Coronary artery (tissue), 2 donors: ENCODE measurements around the gene TCF12.

Experiments
- DNase-seq: peaks from one replicate; pipeline ENCODE4 v3.0.0-alpha.2; 2017; ENCODE audit warnings: low spot score
- H3K27ac ChIP-seq, 2 donors: fragments of 200-600 bp; sonication (generic); one replicate each; pipeline ENCODE4 v1.5.1; 2016 to 2019
- H3K4me3 ChIP-seq: fragments of 200-600 bp; sonication (generic); 2 replicates; pipeline ENCODE4 v1.5.1; 2016; ENCODE audit warnings: mild to moderate bottlenecking, moderate library complexity
- TF ChIP-seq, protein P1 (sequence below): fragments of 200-600 bp; sonication (generic); IDR thresholded peaks from one replicate; pipeline ENCODE4 v1.5.1; 2019; ENCODE audit warnings: antibody characterized with exemption

The TCF12 gene

DNA sequence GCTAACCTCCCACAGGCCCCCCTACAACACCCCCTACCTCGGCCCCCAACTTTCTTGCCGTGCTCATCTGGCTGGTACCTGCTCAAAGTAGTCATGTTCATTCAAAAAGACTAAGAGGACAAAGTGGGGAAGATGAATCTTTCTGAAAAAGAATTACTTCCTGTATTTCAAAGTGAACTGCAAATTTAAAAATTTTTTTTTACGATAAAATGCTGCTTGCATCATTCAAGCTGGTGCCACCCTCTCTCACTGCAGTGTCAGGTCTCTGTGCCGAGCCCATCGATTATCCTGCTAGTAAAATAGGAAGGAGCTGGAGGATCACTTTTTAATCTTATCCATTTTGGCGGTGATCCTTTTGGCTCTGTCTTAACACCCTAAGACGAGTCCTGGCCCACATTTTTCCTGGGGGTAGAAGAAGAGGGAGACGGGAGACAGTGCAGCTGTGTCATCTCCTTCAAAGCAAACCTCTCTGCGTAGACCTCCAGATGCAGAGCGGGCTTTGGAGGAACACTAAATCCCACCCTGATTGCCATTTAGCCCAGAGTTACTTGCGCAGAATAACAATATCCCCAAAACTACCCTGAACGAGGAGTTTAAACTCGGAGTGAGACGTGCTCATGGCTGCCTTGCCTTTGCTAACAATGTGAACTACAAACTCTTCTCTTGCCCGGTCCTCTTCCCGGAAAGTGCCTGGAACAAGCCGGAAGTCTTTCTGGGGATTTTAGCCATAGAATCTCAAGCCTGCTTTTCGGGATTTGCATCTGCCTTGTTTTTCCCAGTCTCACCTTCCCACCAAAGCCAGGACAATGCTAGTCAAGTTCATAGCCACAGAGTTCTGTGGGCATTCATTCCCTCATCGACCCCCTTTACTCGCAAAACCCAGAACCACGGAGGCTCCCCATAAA, 391.7 kb downstream of the TCF12 start:
- DNase-seq = no peak
- no peak overlapping the region for H3K4me3 ChIP-seq
- H3K27ac ChIP-seq = no peak overlapping the region
- TF ChIP-seq, protein P1, sequence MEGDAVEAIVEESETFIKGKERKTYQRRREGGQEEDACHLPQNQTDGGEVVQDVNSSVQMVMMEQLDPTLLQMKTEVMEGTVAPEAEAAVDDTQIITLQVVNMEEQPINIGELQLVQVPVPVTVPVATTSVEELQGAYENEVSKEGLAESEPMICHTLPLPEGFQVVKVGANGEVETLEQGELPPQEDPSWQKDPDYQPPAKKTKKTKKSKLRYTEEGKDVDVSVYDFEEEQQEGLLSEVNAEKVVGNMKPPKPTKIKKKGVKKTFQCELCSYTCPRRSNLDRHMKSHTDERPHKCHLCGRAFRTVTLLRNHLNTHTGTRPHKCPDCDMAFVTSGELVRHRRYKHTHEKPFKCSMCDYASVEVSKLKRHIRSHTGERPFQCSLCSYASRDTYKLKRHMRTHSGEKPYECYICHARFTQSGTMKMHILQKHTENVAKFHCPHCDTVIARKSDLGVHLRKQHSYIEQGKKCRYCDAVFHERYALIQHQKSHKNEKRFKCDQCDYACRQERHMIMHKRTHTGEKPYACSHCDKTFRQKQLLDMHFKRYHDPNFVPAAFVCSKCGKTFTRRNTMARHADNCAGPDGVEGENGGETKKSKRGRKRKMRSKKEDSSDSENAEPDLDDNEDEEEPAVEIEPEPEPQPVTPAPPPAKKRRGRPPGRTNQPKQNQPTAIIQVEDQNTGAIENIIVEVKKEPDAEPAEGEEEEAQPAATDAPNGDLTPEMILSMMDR = no peak

DNA sequence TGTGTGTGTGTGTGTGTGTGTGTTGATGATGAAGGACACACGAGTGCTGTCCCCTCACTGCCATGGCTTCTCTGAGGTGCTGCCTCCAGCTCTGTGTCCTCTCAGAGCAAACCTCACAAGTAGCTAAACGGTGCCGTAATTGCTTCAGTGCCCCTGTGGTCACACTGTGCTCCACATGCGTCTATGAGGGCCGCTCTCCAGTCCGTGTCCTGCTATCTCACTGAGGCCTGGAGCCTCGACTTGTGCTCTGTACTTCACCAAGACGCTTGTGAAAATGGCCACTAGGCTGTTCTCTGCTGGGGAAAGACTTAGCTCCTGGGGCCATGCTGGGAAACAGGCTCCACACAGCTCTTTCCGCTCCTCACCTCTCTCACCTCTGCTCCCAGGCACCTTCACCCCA, 392.4 kb downstream of the TCF12 start:
- Histone ChIP-seq H3K27ac (no peak overlapping the region), H3K4me3 (no peak overlapping the region)
- DNase-seq = no peak
- TF ChIP-seq, protein P1 = no peak

DNA sequence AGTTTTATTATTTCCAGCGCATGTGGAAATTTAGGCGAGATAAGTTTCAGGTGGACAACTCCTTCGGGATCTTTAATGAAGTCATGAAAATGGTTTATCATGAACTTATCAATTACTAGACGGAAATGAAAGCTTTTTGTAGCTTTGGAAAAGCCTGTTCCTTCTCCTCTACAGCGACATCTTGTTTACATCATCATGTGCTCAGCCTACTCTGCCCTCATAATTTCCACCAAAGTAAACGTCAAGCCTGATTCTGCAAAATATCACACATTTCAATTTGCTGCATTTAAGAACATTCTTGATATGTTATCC, 393.5 kb downstream of the TCF12 start:
- H3K27ac ChIP-seq = no peak overlapping the region
- TF ChIP-seq, protein P1 = no peak

DNA sequence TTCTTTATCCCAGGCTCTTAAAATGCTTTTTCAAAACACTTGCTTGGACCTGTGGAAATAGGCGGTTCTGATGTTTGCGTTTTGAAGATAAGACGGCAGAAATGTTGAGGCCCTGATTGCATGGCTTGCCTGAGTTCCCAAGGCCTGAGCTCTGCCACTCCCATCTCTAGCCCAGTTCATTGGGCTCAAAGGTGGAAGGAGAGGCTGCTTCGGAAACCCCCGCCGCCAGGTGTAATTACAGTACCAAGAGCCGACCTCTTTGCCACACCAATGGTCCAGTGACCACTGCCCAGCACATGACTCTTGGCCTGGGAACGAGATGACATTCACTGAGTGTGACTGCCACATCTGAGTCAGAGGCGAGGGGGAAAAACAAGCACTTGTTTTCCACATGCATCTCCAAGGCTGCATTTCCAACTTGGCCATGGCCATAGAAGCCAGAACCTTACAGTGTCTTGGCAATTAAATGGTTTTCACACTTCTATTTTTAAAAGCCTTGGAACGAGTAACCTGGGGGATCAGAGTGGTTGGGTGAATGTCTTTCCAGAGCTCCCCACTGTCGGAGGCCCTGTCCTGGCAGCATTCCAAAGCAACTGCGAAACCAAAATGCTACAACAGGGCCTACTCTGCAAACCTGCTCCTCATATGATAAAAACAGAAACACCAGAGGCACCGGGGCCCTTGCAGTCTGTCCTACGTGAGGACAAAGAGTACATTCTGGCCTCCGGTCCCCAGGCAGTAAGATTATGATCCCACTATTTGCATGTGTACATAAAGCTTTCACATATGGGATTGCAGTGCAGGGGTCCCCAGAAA, 394.1 kb downstream of the TCF12 start:
- TF ChIP-seq, protein P1 = no peak
- Histone ChIP-seq H3K27ac (no peak overlapping the region), H3K4me3 (no peak overlapping the region)
- no peak for DNase-seq

More for the DNA sequence above, 393.5 kb downstream of the TCF12 start:
- H3K4me3 ChIP-seq = no peak overlapping the region
- DNase-seq = no peak

DNA sequence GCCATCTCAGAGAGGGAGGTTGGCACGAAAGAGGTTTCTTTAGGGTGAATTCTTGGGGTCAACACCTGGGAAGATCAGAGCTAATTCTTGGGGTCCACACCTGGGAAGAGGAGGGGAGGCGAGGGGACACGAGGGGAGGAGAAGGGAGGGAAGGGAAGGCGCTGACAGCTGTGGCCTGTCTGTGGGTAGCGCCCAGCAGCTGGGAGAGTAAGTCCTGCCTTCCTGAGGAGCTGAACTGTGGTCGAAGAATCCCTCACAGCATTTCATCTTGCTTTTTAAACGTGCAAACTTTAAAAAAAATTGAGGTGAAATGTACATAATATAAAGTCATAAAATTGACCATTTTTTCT, 394.7 kb downstream of the TCF12 start:
- Histone ChIP-seq H3K4me3 (no peak overlapping the region), H3K27ac (no peak overlapping the region)
- no peak for DNase-seq
- TF ChIP-seq, protein P1 = no peak

DNA sequence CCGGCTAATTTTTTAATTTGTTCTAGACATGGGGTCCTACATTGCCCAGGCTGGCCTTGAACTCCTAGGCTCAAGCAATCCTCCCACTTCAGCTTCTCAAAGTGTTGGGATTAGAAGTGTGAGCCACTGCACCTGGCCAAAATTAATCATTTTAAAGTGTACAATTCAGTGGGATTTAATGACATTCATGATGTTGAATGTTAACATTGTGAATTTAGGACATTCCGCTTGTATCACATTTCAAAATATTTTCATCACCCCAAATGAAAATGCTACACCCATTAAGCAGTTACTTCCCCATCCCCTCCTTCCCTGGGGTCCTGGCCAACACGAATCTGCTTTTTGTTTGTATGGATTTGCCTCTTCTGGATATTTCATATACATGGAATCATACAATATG, 395.8 kb downstream of the TCF12 start:
- DNase-seq = no peak
- TF ChIP-seq, protein P1 = no peak
- no peak overlapping the region for H3K4me3 ChIP-seq
- H3K27ac ChIP-seq = no peak overlapping the region

DNA sequence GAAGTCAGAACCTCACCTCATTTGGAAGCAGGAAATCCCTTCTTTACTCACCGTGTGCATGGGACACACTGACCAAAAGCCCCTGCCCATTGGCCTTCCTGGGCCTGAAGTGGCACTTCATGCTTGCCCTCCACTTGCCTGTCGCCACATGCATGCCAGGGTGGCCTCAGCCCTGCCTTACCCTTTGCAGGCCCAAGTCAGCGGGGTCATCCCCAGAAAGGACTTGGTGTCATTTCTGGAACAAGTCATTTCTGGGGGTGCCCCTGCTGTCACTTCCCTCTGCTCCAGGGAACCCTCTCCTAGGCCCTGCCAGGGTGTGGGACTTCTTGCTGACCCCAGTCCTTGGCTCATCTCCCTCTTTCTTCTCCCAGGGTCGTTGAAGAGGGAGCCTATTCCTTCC, 398.0 kb downstream of the TCF12 start:
- no peak for DNase-seq
- TF ChIP-seq, protein P1 = no peak
- H3K4me3 ChIP-seq = no peak overlapping the region
- no peak overlapping the region for H3K27ac ChIP-seq
